GM18508 (cell line): ENCODE measurements around the gene INSC.

Experiments used
- ATAC-seq: cut with Tn5 transposase; IDR thresholded peaks from one replicate; pipeline ENCODE4 v1.9.1; 2021; ENCODE audit warnings: moderate number of reproducible peaks; ENCODE audit not compliant: insufficient read depth, unreplicated experiment

The INSC gene

DNA sequence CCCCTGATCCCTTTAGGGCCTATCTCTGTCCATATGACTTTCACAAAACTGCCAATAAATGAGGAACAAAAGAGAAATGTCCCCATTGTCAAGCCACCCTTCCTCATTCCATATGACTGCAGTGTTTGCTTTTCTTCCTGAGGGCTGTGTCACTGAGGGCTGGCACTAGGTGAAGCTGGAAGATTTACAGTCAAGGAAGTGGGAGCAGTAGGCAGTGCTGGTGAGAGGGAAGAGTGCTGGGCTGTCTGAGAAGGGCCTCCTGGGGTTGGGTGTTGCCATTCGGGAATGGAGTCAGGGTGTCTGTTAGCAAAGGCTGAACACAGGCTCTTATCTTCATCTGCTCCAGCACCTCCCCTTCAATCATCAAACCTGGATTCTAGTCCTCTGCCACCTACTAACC, 30.9 kb downstream of the INSC start:
- ATAC-seq = no peak

- no peak for ATAC-seq
Measured at GRCh38 chr11:15146271-15147003, 31.7 kb downstream of the INSC start.

DNA sequence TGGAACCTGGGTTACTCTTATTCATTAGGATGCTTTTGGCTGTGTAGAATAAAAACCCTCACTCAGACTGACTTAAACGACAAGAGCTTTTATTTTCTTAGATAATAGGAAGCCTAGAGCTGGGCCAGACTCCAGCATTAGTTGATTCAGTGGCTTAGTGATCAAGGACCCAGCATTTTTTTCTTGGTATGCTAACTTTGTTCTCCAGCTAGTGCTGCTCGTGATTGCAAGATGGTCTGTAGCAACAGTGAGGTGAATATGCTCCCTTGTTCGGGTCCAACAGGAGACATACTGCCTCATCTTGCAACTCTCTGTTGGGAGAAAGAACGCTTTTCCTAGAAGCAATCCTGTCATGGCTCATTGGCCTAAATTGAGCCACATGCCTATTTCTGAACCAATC, 33.4 kb downstream of the INSC start:
- no peak for ATAC-seq

DNA sequence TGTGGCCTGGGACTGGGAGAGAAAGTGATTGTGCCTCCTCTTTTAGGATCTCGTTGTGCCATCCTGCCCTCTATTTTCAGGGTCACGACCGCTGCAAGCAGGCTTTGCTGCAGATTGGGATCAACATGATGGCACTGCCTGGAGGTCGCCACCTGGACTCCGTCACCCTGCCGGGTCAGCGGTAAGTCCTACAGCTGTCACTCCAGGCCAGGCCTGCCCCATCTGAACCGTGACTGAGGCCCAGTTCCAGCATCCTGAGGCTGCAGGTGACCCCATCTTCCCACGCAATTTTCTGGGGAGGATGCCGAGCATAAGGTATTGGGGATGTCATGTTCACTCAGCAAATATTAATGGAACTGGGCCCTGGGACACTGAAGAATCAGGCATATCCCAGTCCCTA, 34.3 kb downstream of the INSC start:
- ATAC-seq = no peak

DNA sequence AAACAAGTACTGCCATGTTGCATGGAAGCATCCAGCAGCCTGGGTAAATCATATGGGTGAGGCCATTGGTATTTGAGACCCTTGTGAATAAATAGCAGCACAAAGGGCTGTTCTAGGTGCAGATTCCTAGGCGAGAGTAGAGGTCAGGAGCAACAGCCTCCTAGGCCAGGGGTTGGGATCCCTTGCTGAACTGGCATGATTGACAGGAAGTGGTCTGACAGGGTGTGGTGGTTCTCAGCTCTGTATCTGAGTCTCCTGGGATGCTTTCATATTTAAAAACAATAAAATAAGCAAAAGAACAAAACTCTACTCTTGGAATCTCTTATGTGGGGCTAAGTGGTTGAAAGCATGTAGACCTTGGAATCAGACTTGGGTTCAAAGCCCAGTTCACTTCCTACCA, 35.8 kb downstream of the INSC start:
- no peak for ATAC-seq

- no peak for ATAC-seq
Measured at GRCh38 chr11:15153231-15153630, 38.5 kb downstream of the INSC start.

DNA sequence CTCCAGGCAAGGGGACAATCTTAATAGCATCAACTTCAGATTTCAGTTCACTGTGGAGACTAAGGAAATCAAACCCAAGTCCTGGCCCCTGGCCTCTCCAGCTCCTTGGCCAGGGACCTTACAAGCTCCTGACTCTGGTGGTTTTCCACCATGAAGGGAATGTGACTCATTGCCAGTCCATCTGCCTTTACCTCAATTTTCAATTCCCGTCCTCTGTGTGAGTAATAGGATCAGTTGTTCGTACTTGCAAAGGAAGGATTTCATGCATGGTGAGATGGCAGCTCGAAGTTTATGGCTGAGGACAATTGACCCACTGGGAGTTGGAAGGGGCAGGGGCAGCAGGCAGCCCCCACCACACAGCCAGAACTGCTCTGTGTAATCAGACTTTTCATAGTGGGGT, 42.5 kb downstream of the INSC start:
- ATAC-seq = no peak

DNA sequence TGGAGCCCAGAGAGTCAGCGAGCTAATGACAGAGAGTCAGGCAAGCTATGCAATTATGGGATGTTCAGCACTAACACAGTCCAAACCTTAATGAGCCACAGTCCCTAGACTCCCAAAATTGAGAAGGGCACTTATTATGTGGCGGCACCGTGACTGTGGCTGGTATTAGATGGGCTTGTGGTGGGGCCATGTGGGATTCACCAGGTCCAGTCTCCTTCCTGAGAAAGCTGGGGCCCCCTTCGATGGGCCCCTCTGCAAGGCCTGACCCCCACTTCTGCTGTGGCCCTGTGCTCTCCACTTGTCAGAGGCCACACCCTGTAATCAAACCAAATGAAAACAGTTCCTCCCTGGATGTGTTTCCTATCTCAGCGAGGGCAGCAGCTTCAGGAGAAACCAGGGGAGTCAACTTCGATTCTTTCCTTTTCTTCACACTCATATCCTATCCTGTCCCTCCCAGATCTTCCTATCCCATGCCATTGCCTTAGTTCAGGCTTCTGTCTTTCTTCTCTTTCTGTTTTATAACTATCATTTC, 42.9 kb downstream of the INSC start:
- ATAC-seq = no peak

- ATAC-seq = no peak
Measured at GRCh38 chr11:15158351-15159015, 43.8 kb downstream of the INSC start.

DNA sequence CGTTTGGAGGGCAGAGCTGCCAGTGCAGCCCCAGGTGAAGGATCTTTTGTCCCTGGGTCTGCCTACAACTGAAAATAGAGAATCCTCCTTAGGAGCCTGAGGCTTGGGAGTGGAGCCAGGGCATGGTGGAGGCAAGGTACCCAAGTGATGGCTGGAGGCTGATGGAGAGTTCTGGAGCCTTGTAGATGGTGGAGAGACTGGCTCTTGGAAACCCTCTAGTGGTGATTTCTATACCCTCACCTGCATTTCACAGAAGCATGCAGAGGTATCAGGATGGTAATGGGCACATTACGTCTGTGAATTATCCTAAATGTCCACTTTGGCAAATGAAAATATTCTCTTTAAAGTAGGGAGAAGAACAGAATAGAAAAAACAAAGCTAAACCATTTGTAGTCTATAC, 44.4 kb downstream of the INSC start:
- ATAC-seq = no peak

GRCh38 chr11:15161790-15162189, 47.1 kb downstream of the INSC start:
- no peak for ATAC-seq

DNA sequence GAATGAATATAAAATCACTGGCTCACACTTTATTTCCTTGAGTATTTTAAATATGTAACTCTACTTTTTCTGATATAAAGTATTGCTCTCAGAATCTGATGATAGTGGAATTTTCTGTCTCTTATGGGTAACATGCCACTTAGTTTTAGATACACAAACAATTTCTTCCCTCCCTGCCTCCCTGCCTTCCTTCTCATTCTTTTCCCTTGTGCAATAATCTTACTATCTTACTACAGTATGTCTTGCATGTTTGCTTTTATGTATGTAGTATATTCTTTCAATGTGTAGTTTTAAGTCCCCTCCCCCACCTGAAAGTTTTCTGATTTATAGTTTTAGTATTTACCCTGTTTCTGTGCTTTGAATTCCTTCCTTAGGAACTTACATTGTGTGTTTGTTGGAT, 48.4 kb downstream of the INSC start:
- no peak for ATAC-seq

- no peak for ATAC-seq
Measured at GRCh38 chr11:15166204-15166603, 51.5 kb downstream of the INSC start.

DNA sequence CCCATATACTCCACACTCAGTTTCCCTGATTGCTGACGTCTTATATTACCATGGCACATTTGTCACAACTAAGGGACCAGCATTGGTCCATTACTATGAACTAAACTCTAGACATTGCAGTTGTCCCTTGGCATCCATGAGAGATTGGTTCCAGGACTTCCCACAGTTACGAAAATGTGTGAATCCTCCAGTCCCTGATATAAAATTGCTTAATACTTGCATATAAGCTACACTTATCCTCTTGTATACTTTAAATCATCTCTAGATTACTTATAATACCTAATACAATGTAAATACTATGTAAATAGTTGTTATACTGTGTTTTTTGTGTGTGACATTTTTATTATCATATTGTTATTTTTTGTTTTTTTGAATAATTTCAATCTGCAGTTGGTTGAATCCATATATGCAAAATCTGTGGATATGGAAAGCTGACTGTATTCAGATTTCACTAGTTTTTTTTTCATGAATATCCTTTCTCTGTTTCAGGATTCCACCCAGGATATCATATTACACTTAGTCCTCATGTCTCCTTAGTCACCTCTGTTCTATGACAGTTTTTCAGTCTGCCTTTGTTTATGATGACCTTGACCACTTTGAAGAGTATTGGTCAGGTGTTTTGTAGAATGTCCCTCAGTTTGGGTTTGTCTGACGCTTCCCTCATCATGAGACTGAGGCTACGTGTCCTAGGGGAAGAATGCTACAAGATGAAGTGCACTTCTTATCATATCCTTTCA, 55.3 kb downstream of the INSC start:
- no peak for ATAC-seq

- no peak for ATAC-seq
Measured at GRCh38 chr11:15170698-15171097, 56.0 kb downstream of the INSC start.

- no peak for ATAC-seq
Measured at GRCh38 chr11:15171956-15172355, 57.2 kb downstream of the INSC start.

GRCh38 chr11:15175831-15176230, 61.1 kb downstream of the INSC start:
- ATAC-seq = no peak

GRCh38 chr11:15176646-15177163, 62.0 kb downstream of the INSC start:
- ATAC-seq = no peak

DNA sequence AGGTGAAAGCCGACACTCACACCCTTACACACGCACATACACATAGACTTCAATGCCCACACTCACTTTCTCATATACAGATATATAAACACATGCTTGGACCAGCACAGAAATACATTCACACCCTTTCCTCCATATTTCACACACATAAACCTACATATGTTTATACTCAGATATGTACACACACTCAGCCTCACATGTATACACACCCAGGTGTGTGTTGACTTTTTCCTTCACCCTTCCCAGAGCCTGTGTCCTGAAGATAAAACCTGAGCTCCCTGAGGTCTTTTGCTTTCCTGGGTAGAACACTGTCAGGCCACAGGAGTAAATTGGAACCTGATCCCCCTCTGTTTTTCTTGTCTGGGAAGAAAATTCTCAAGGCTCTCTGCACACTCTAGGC, 62.8 kb downstream of the INSC start:
- ATAC-seq = no peak

DNA sequence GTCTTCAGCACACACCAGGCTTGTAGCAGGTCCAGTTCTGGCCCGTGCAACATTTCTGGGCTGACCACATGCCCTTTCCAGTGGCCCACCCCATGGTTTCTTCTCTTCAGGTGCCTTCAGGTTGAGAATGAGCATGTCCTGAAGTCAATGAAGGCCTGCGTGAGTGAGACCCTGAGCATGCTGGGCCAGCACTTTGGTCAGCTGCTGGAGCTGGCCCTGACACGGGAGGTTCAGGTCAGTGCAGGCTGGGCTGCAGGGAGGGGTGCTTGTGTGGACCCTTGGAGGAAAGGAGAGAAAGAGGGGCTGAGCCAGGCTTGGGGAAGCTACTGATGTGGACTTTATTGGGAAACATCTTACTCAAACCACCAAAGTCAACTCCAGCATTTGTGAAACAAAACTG, 63.5 kb downstream of the INSC start:
- no peak for ATAC-seq

GRCh38 chr11:15179167-15179566, 64.4 kb downstream of the INSC start:
- no peak for ATAC-seq
